HG02981 (cell line): Measurements from ENCODE around the gene ASB18.
"Not testable (repeated sequence)": the region's sequence is repeated elsewhere in the genome, so short reads cannot be mapped to it uniquely, and the experiment has no call there.

Source experiments
- ATAC-seq: cut with Tn5 transposase; IDR thresholded peaks from one replicate; pipeline ENCODE4 v1.9.1; 2021; ENCODE audit warnings: mild to moderate bottlenecking, moderate library complexity; ENCODE audit not compliant: unreplicated experiment

Gene ASB18

GRCh38 chr2:236264256-236264655, at the start of gene ASB18:
Gene ASB18 (minus strand): TSS chr2:236264406. CDS start chr2:236264345, 61 bp downstream.
- ATAC-seq, result no peak

GRCh38 chr2:236311286-236311685, 47.1 kb upstream of the ASB18 start:
- no peak for ATAC-seq

- ATAC-seq, result no peak
Observed at GRCh38 chr2:236309669-236310029, 45.4 kb upstream of the ASB18 start.

- ATAC-seq, result no peak
Observed at GRCh38 chr2:236308855-236309668, 44.9 kb upstream of the ASB18 start.

GRCh38 chr2:236307641-236308040, 43.4 kb upstream of the ASB18 start:
- no peak for ATAC-seq

- no peak for ATAC-seq
Observed at GRCh38 chr2:236306825-236307540, 42.8 kb upstream of the ASB18 start.

GRCh38 chr2:236305964-236306605, 41.9 kb upstream of the ASB18 start:
- ATAC-seq, result no peak

GRCh38 chr2:236305531-236305930, 41.3 kb upstream of the ASB18 start:
- no peak for ATAC-seq

- ATAC-seq, result no peak
Observed at GRCh38 chr2:236303935-236304334, 39.7 kb upstream of the ASB18 start.

GRCh38 chr2:236302555-236302954, 38.3 kb upstream of the ASB18 start:
- no peak for ATAC-seq

GRCh38 chr2:236298924-236299475, 34.8 kb upstream of the ASB18 start:
- ATAC-seq, result no peak

- ATAC-seq, result no peak
Observed at GRCh38 chr2:236295481-236295880, 31.3 kb upstream of the ASB18 start.

- ATAC-seq, result no peak
Observed at GRCh38 chr2:236294647-236295046, 30.4 kb upstream of the ASB18 start.

GRCh38 chr2:236293241-236293810, 29.1 kb upstream of the ASB18 start:
- ATAC-seq, result no peak

GRCh38 chr2:236291911-236292310, 27.7 kb upstream of the ASB18 start:
- no peak for ATAC-seq

GRCh38 chr2:236291476-236291875, 27.3 kb upstream of the ASB18 start:
- no peak for ATAC-seq

- ATAC-seq, result no peak
Observed at GRCh38 chr2:236290742-236291425, 26.7 kb upstream of the ASB18 start.

GRCh38 chr2:236289766-236290462, 25.7 kb upstream of the ASB18 start:
- no peak for ATAC-seq

GRCh38 chr2:236288373-236288772, 24.2 kb upstream of the ASB18 start:
- ATAC-seq, result not testable (repeated sequence)

- ATAC-seq, result no peak
Observed at GRCh38 chr2:236287656-236288055, 23.4 kb upstream of the ASB18 start.
